ENCODE measurements around the gene B3GALT5.

- TF ChIP-seq CTCF (IDR thresholded peaks at IDR 0.05) = no peak
- TF ChIP-seq POLR2AphosphoS5 (IDR thresholded peaks at IDR 0.05) = no peak
- no peak for TF ChIP-seq POLR2A (IDR thresholded peaks at IDR 0.05)
- no peak for TF ChIP-seq EP300 (IDR thresholded peaks at IDR 0.05)
Measured at GRCh38 chr21:39628385-39628784, 15.6 kb downstream of the B3GALT5 start.
